ENCODE measurements around the gene WDR74. TPM values are rescaled to one million over a fixed set of nuclear protein-coding genes. Genes with fewer than 3 reads are reported as not detected.
A peak's percentile ranks its signal among the peaks of the same experiment; 100 is the strongest.

The WDR74 gene
- total and polyA plus RNA-seq, 2 of the 13 experiments (the other 11 are each of a cell fraction or from before 2014, with no cell fraction given), result 77.0 to 83.3 TPM

DNA sequence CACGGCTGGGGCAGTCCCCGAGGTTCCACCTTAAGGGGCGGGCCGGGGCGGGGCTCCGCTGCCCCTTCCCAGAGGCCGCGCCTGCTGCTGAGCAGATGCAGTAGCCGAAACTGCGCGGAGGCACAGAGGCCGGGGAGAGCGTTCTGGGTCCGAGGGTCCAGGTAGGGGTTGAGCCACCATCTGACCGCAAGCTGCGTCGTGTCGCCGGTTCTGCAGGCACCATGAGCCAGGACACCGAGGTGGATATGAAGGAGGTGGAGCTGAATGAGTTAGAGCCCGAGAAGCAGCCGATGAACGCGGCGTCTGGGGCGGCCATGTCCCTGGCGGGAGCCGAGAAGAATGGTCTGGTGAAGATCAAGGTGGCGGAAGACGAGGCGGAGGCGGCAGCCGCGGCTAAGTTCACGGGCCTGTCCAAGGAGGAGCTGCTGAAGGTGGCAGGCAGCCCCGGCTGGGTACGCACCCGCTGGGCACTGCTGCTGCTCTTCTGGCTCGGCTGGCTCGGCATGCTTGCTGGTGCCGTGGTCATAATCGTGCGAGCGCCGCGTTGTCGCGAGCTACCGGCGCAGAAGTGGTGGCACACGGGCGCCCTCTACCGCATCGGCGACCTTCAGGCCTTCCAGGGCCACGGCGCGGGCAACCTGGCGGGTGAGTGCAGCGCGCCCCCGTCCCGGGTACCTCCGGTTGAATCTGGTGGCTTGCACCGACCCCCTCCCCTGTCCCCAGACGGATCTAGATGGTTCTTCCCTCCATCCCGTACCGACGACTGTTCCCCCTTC is 41.6 kb upstream of the WDR74 start, which contains the start of gene SLC3A2 (continued):
- TF ChIP-seq ERF (CRISPR knock-in tag; IDR thresholded peaks at IDR 0.05) (peak; percentile 88), KMT2B (CRISPR knock-in tag; IDR thresholded peaks at IDR 0.05) (peak; percentile 76), ZBTB33 (CRISPR knock-in tag; IDR thresholded peaks at IDR 0.05) (no peak), E2F1 (CRISPR knock-in tag; IDR thresholded peaks at IDR 0.05) (peak; percentile 33; the same call in 1 of the 2 replicates), HOXA3 (CRISPR knock-in tag; IDR thresholded peaks at IDR 0.05) (peak; percentile 61; the same call in 1 of the 2 replicates), ZNF460 (CRISPR knock-in tag; IDR thresholded peaks at IDR 0.05; ENCODE audit: borderline replicate concordance) (no peak), YEATS2 (CRISPR knock-in tag; IDR thresholded peaks at IDR 0.05; ENCODE audit: borderline replicate concordance) (peak; percentile 61; the same call in 1 of the 2 replicates), RNF2 (conservative IDR thresholded peaks at IDR 0.05; ENCODE audit: low read depth) (peak; percentile 72; the same call in 1 of the 2 replicates), ZBTB26 (CRISPR knock-in tag; IDR thresholded peaks at IDR 0.05; ENCODE audit: borderline replicate concordance) (peak; percentile 77), ZBTB14 (CRISPR knock-in tag; IDR thresholded peaks at IDR 0.05) (peak; percentile 50; the same call in 1 of the 2 replicates), ATM (IDR thresholded peaks at IDR 0.05; ENCODE audit: borderline replicate concordance) (no peak), CREB1 (IDR thresholded peaks at IDR 0.05) (no peak), CREB1 (CRISPR knock-in tag; IDR thresholded peaks at IDR 0.05) (no peak), CSRNP1 (CRISPR knock-in tag; IDR thresholded peaks at IDR 0.05) (peak; percentile 92; the same call in 1 of the 2 replicates), ZNF567 (CRISPR knock-in tag; IDR thresholded peaks at IDR 0.05; ENCODE audit: borderline replicate concordance) (no peak), MAFK (conservative IDR thresholded peaks at IDR 0.05 in 1 of 2, IDR thresholded peaks at IDR 0.05 in 1 of 2; ENCODE audit: low read length in 2 of 2) (no peak), RARA (CRISPR knock-in tag; IDR thresholded peaks at IDR 0.05) (peak; percentile 39), NFE2 (CRISPR knock-in tag; IDR thresholded peaks at IDR 0.05) (no peak), BORCS8-MEF2B (CRISPR knock-in tag; IDR thresholded peaks at IDR 0.05) (peak; percentile 79), TFE3 (CRISPR knock-in tag; IDR thresholded peaks at IDR 0.05) (0 out of 2 replicates have a peak, but pooled peaks have one; percentile 25), ZNF598 (CRISPR knock-in tag; IDR thresholded peaks at IDR 0.05; ENCODE audit: borderline replicate concordance) (peak; percentile 89; the same call in 1 of the 2 replicates)

Data from HepG2 (cell line).